Measurements from ENCODE around the gene BEGAIN.

BEGAIN gene

DNA sequence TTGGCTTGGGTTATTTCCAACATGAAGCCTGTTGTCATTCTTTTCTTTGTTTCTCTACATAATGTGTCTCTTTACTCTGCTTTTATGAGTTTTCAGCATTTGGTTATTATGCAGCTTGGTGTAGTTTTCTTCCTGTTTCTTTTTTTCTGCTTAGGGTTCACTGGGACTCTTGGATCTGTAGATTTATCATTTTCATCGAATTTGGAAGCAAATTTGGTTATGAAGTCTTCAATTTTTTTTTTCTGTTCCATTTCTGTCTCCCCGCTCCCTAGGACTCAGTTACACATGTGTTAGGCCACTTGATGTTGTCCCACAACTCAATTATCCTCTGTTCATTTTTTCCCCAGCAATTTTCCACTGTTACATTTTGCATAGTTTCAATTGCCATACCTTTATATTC, 13.8 kb upstream of the BEGAIN start:
- no peak for DNase-seq (ENCODE audit: low read depth)

DNA sequence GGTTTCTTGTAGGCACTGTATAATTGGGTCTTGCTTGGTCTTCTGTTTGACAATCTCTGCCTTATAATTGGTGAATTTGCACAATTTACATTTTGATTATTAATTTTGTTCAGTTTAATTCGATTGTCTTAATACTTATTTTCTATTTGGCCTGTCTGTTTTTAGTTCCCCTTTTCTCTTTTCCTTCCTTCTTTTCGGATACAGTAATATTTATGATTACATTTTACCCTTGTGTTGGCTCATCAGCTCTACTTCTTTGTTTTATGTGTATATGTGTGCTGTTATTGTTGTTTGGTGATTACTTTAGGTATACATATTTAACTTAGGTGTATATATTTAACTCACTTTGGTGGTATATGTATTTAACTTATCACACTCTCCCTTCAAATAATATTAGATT, 12.8 kb upstream of the BEGAIN start:
- no peak for DNase-seq (ENCODE audit: low read depth)

DNA sequence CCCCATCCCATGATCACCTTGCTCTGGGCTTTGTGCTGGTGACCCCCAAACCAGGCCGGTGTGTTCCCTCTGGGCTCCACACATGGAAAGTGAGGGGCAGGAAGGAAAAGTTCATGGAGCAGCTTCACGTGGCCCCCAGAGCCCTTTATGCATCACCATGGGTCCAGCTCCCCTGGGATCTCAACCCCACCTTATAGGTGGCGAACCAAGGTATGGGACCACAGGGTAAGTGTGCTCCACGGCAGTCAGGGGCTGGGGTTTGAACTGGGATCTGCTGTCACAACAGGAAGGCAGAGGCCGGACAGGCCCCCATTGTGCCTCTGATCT, 7.4 kb upstream of the BEGAIN start:
- no peak for DNase-seq (ENCODE audit: low read depth)

DNA sequence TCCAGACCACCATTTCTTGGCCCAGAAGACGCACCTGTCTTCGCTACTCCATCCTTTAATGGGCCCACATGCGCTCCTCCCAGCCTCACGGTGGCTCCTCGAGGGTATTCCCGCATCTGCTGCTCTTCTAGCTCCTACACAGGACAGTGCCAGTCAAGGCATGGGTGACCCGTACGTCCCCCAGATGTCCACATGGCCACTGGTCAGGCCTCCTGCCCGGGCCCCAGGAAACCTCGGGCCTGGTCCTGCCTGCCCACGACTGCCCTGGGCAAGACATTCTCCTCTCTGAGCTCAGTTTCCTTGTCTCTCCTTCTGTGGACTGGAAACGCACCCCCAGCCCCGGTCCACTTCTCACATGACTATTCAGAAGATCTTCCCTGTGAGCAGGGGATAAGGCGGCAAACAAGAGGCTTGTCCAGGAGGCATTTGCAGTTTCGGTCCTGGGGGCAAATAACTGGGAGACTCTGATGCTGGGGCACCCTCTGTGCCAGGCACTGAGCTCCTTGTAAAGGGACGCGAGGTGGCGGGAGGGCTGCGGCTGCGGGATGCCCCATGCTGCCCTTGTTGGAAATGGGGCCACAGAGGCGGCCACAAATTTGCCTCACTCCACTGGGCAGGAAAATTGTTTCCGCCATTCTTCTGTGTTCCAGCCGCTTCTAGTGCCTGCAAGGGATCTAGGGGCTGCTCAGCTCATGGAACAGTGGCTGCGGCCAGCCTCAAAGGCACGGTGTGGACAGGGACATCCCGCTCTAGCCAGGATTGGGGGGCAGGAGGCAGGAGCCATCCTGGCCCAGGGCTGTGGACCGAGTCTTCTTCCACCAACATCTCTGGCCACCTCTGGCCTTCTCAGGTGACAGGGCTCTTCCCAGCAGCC, 6.8 kb upstream of the BEGAIN start:
- DNase-seq (ENCODE audit: low read depth) = no peak

DNA sequence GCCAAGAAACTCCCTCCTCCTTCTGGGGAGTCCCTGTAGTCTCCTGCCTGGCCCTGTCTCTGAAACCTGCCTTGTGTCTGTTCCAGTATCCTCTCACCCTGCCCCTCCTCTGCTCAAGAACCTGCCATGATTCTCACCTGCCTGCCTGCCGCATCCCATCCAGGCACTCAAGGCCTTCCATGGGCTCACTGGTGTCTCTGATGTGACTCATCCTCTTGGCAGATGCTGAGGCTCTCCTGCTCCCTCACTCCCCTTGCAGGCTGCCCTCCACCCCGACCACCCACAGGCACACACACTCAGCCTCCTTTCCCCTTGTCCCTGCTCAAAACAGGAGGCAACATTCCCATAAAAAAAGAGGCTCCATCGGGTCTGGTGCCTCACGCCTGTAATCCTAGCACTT, 5.8 kb upstream of the BEGAIN start:
- no peak for DNase-seq (ENCODE audit: low read depth)

DNA sequence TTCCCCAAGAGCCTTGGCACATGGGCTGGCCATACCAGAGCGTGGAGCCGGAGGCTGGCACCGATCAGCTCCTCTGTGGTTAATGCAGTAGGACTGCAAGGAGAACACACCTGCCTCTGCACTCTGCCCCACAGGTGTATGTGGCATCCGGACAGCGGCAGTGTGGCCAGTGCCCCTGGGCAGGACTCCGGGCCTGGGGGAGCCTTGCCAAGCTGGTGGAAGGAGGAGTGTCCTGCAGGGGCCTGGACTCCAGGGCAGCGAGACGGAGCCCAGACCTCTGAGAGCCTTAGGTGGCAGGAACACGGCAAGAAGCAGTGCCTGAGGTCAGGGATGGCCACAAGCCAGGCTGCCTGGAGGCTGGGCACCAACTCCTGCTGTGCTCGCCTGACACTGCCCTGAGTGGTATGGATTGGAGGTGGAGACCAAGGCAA, 5.3 kb upstream of the BEGAIN start:
- DNase-seq (ENCODE audit: low read depth) = no peak

DNA sequence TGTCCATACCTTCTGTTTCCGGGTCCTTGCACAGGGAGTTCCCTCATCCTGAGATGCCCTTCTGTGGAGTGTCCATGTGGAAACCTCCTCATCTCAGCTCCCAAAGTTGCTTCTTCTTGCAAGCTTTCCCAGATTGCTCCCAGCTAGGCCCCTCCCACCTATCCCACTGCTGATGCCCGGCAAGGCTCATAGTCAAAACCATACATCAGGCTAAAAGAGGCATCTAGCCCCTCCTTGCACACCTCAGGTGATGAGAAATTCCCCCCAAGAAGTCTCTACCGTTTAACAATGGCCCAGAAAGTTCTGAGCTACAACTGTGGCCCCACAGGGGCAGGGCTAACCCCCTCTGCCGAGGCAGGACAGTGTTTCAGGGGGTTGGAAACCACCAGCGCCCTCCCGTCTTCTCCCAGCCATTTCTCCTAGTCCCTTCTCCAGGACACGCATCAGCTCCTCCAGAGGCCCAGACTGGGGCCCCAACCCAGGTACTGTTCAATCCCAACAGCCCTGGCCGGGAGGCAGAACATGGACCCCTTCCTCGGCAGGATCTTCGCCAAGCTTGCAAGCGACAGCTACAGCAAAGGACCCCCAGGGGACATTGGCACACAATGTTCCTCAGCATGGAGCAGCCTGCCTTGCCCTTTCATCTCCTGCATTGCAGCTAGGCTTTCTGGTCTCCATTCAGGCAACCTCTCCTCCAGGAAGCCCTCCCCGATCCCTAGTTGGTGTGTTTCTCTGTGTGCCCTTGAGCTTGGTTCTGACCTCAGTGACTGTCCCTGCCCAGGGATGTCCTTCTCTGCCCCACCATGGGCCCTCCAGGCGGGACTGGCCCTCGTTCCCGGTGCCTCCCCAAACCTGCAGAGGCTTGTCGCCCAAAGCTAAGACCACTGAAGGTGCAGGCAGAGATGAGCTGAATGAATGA, 4.5 kb upstream of the BEGAIN start:
- no peak for DNase-seq (ENCODE audit: low read depth)

DNA sequence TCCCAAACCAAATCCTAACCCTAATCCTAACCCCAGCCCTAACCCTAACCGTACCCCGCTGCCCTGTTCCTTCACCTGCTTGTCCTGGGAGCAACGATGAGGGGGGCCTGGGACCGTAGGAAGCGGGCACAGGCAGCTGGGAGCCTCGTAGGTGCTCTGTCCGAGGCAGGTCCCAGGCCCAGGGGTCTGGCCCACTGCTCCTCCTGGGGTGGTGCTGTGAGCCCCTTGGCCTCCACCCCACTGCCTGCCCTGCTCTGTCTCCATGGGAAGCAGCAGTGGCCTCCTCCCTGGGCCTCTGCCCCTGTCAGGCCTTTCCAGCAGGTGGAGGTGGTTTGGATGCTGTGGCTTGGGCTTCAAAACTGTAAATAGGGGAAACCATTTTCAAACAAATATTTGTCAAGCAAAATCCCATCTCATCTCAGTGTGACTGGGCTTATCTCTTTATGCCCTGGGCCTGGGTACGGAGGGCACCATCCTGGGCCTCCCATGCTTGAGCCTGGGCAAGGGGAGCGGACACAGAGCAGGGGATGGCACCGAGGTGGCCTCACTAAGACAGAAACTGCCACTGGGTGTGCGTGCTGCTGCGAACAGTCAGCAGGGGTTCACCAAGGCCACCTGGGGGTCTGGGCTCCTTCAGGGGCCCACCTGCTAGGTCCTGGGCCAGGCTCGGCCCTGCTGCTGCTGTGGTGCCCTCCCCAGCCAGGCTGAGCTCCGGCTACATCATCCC, 3.7 kb upstream of the BEGAIN start:
- no peak for DNase-seq (ENCODE audit: low read depth)

DNA sequence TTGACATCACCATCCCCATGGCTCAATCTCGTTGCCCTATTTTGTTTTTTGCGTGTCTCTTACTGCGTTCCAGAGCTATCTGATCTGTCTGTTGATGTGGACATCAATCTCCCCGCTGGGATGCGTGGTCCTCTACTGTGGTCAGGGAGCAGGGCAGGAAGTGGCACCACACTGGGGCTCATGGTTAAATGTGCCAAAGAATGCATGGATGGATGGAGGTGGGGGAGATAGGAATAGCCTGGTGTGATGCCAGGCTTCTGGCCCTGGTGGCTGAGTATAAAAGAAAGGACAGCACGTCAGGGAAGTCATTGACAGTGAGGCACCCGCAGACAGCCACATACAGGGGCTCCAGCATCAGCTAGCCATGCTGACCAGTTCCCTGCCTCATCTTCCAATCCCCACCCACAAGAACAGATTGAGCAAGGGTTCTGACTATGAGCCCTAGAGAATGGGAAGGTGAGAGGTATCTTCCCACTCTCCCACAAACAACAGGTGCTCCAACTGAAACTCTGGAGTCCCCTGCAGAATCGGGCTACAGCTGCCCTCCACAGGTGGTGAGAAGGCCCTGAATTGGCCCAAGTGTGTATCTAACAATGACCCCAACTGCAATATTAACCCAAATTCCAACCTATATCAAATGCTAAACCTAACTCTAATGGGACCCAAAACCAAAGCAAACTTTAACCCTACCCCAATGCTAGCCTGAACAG, 2.7 kb upstream of the BEGAIN start:
- no peak for DNase-seq (ENCODE audit: low read depth)

DNA sequence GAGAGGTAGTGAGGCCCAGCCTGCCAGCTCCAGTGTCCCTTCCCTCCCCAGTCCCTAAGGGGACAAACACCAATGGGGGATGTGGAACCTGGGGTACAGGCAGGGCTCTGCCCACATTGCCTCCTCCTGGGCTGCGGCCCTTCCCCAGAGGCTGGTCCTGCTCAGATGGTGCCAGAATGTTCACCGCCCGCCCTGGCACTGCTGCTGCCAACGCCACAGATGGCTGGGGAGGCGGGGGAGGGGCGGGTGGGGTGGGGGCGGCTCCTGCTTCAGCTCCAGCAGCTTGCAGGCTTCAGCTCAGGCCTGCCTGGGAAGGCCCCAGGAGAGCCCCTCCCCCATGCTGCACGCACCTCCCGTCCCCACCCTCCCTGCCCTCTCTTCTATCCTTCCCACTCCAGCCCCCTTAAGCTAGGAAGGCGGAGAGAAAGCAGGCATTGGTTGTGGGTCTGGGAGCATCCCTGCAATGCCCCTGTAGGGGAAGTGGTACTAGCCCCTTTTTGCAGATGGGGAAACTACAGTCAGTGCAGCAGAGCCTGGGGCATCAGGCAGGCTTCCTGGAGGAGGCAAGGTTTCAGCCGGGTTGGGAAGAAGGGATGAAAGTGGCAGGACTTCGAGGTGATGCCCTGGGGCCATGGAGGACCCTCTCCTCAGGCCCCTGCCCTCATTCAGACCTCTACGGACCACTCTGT, 2.0 kb upstream of the BEGAIN start:
- no peak for DNase-seq (ENCODE audit: low read depth)

DNA sequence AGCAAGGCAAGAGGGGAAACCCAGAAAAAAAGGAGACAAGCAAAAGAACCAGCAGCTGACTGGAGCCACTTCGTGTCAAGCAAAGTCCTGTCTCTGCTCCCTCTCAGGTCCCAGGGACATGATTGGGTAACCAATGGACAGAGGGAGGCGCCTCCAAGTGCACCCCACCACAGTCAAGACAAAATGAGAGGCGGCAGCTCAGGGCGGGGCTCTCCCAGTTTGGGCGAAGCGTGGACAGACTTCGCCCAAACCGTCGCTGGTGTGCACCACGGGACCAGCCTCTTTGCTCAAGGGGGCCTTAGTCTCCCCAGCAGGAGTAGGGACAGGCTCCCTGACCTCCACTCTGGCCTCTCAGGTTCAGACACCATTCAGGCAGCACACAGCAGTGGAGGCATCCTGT, 1.5 kb upstream of the BEGAIN start:
- no peak for DNase-seq (ENCODE audit: low read depth)

DNA sequence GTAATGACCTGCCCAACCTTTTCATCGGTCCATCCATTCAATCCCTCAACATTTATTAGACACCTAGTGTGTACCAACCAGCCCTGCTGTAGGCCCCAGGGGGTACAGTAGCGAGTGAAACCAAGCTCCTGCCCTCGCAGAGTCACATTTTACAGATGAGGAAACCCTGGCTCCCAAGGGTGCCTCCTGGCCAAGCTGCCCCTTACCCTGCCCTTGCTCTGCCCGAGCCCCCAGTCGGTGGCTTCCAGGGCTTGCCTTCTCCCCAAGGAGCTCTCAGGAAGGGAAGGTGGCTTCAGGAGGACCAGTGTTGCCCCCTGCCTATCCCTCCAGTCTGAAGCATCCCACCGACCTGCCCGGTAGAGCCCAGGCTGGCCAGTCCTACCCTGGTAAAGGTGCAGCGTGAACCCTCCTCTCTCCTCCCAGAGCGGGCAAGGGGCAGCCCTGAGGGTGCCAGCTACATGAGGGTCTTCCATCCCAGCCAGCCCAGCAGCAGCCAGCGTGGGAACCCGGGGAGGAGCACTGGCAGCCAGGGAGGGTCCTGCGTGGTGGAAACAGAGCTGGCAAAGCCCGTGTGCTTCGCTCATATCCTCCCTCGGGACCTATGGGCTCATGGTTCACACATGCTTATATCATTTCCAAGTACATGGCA, 670 bp upstream of the BEGAIN start:
- DNase-seq (ENCODE audit: low read depth) = no peak

DNA sequence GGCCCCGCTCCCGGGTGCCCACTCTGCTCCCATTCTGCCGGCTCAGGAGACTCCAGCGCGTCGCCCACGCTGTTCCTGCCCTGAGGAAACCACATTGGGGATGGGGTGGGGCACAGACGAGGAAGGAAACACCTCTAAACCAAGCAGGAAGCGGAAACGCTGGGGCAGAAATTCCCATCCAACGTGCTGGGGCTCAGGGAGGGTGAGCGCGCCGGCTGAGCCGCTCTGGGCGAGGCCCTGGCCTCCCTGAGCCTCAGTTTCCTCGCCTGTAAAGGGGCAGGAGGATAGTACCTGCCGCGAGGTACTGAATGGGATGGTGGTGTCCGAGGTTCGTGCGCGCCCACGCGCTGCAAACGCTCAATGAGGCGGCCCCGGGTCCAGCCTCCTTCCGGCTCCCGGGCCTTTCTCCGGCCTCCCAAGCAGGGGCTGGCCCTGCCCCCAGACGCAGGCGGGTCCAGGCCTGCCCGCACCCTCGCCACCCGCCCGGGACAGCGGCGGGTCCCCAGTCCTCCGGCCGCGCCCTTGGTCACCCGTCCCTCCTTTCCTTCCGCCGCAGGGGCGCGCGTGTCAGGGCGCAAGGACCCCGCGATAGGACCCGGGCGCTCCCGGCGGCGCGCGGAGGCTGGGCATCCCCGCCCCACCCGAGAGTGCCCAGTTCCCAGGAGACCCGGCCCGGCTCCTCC, 673 bp downstream of the BEGAIN start:
- DNase-seq (ENCODE audit: low read depth) = no peak

DNA sequence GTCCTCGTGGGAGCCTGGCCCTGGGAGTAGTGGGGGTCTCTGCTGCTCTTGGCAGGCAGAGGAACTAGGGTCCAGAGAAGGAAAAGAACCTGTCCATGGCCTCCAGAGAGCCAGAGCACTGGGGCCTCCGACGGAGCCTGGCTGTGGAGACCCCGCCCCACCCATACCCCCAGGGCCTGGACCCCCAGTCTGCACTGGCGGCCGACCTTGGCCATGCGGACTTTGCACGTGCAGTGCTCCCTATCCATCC, 1.1 kb downstream of the BEGAIN start:
- DNase-seq (ENCODE audit: low read depth) = no peak

DNA sequence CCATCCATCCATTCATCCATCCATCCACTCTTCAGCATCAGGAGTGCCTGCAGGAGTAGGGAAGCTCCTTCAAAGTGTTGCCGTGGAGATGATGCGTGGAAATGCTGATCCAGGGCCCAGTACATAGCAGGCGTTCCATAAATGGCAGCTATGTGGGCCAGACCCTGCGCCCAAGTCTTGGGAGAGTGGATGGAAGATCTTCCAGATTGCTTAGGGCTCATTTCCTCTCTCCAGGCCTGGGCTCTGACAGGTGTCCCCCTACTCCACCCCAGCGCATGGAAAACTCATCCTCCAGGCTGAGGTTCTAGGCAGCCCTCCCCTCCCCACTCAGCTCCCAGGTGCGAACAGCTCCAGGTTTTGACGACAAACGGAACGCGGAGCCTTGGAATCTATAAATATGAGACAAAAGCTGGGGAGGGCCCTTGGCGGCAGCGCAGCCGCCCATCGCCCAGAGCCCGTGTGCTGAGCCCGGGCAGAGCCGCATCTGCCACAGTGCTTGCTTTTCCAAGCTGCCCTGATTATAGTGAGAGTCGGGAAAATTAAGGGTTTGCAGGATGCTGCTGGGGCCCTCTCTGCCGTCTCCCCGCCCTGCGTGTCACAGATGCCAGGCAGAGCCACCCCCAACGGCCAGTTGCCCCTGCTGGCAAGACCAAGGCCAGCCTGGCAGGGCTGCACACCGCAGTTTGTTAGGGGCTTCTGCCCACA, 1.6 kb downstream of the BEGAIN start:
- no peak for DNase-seq (ENCODE audit: low read depth)

DNA sequence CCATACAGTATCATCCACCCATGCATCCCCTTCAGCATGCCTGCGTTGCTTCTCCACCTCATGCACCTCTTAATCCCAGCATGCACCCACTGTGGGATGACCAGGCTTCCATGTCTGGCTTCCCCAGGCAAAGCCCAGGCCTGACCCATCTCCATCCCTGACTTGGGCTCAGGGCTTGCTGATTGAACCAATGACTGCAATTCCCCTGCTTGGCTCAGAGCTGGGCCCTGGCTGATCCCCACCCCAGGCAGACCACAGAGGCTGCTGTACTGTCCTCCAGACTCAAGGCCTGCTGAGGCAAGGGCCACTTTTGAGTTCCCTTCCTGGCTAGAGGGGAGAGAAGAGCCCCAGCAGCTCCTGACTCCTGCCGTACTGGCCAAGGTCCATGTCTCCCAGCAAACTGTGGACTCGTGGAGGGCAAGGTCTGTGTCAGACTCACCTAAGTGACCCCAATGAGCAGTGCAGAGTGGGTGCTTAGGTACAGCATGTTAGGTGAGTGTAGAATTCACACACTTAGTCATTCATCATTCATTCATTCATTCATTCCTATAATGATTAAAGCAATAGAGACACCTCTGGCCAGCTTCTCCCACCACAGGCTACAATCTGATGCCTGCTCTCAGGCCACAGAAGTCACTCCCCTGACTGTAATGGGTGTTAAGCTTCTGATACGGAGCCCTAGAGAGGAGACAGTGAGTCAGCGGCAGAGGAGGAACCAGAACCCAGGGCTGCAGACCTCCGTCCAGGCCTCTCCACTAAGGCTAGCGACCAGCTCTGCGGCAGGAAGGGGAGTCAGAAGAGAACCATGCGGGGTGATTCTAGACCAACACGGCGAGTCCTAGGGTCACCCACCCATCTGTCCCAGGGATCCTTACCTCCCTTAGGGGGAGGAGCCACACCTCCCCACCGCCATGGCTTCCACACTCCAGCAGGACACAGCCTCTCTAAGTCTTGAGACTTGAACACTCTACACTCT, 2.9 kb downstream of the BEGAIN start:
- no peak for DNase-seq (ENCODE audit: low read depth)

DNA sequence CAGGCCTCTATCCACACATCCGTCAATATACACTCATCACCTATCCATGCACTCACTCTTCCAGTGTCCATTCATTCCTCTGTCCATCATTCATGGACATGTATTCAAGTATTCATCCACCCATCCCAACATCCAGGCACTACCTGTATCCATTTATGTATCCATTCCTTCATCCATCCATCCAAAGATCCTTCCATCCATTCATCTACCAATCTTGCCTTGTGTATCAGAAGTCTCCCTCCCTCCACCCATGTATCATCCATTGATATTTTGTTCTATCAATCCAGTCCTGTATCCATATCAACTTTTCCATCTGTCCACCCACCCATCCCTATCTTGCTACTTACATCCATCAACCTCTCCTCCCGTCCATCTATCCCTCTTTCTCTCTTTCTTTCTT, 4.0 kb downstream of the BEGAIN start:
- DNase-seq (ENCODE audit: low read depth) = no peak

DNA sequence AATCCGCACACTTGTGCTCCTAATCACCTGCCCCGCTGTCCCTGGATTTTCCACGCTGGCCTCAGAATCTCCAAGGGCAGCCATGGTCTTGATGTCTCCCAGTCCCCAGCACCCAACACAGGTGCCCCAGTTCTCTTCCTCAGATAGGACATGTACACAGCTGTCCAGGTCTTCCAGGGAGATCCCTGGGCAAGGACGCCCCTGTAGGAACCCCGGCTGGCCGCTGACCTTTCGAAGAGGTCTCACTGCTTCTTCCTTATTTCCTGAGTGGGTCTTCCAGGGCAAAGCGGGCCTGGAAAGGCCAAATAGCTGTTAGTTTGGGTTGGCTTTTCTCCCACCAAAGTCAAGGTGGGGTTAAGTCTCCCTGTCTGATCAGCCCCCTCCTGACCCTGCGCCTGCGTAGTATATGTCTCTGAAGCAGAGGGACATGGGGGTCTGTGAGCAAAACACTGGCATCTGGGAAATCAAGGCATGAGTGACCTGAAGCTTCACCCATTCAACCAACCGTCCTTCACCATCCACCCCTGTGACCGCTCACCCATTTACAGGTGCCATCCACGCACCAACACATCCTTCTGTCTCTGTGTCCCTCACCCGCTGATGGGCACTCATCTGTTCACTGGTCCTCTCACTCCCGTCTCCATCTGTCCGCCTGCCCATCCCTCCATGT, 4.6 kb downstream of the BEGAIN start:
- no peak for DNase-seq (ENCODE audit: low read depth)
